B cell (primary cell): ENCODE measurements around the gene CATSPERB. TPM values are rescaled to one million over a fixed set of nuclear protein-coding genes. Genes with fewer than 3 reads are reported as not detected.

Experiments
- ATAC-seq: fragments of 200-7000 bp; cut with Tn5 transposase; one replicate; pipeline ENCODE4 v1.10.0; 2021; ENCODE audit warnings: low read depth, mild to moderate bottlenecking, moderate number of reproducible peaks, moderate library complexity
- CTCF ChIA-PET: fragments of 350-600 bp; sonication (Branson Sonifier 250); formaldehyde crosslinking; loops from one replicate; lab custom pipeline; 2021; ENCODE audit warnings: antibody characterized with exemption, inconsistent platforms; lab: Charles Lee
- POLR2A ChIA-PET: fragments of 350-600 bp; sonication (Branson Sonifier 250); formaldehyde crosslinking; loops from one replicate; lab custom pipeline; 2021; ENCODE audit warnings: antibody characterized with exemption; lab: Charles Lee
- DNase-seq: peaks from one replicate; pipeline ENCODE4 v3.0.0; 2013
- H2AFZ ChIP-seq: 2 replicates; pipeline ENCODE4 v1.6.1; 2012; ENCODE audit warnings: mild to moderate bottlenecking, low read depth, low read length; ENCODE audit not compliant: insufficient read depth, poor library complexity, severe bottlenecking
- H3K27ac ChIP-seq, 2 donors: 1 replicate in 1 of 2; 2 replicates in 1 of 2; pipeline ENCODE4 v1.5.1; 2012 to 2013; ENCODE audit warnings: low read length in 2 of 2, mild to moderate bottlenecking in 2 of 2, moderate library complexity in 1 of 2
- H3K27me3 ChIP-seq, 4 experiments: fragments of 200-600 bp in 1 of 4; sonication (generic) in 1 of 4; replicated peaks in 1 of 4; 1 replicate in 2 of 4; 2 replicates in 2 of 4; pipeline versions ENCODE4 v1.6.1 to v1.7.0; 2013 to 2016; ENCODE audit warnings: low read length in 3 of 4, mild to moderate bottlenecking in 2 of 4, mixed read lengths in 1 of 4, moderate library complexity in 1 of 4; ENCODE audit not compliant: insufficient read depth in 4 of 4, control insufficient read depth in 3 of 4; ENCODE audit errors: control extremely low read depth in 1 of 4
- H3K36me3 ChIP-seq, 2 experiments: replicated peaks in 1 of 2; 1 replicate in 1 of 2; 2 replicates in 1 of 2; pipeline versions ENCODE4 v1.6.1 to v1.7.1; 2013; ENCODE audit warnings: low read length in 1 of 2; ENCODE audit not compliant: insufficient read depth in 2 of 2, control insufficient read depth in 1 of 2; ENCODE audit errors: control extremely low read depth in 1 of 2, extremely low read depth in 1 of 2
- H3K4me1 ChIP-seq, 2 donors: fragments of 200-600 bp in 1 of 2; sonication (generic) in 1 of 2; 1 replicate in 1 of 2; 2 replicates in 1 of 2; pipeline versions ENCODE4 v1.5.1 to v1.6.1; 2013 to 2017; ENCODE audit warnings: low read length in 2 of 2; ENCODE audit not compliant: control insufficient read depth in 2 of 2, insufficient read depth in 2 of 2
- H3K4me2 ChIP-seq: replicated peaks from 2 replicates; pipeline ENCODE3; 2012; ENCODE audit warnings: mild to moderate bottlenecking, low read depth, low read length; ENCODE audit not compliant: poor library complexity, severe bottlenecking
- H3K4me3 ChIP-seq, 5 experiments: fragments of 200-600 bp in 1 of 5; sonication (generic) in 1 of 5; 1 replicate in 3 of 5; 2 replicates in 2 of 5; pipeline versions ENCODE4 v1.5.1 to v1.7.0; 2011 to 2016; ENCODE audit warnings: low read length in 4 of 5, mild to moderate bottlenecking in 4 of 5, low read depth in 2 of 5, control low read depth in 1 of 5, moderate library complexity in 1 of 5; ENCODE audit not compliant: insufficient read depth in 1 of 5; ENCODE audit errors: control extremely low read depth in 1 of 5, extremely low read depth in 1 of 5
- H3K79me2 ChIP-seq: fragments of 200-600 bp; sonication (generic); one replicate; pipeline ENCODE4 v1.6.0; 2016; ENCODE audit warnings: low read length; ENCODE audit not compliant: control insufficient read depth, insufficient read depth
- H3K9ac ChIP-seq: fragments of 200-600 bp; sonication (generic); 2 replicates; pipeline ENCODE4 v1.6.1; 2017; ENCODE audit warnings: mild to moderate bottlenecking, low read length, moderate library complexity
- H3K9me3 ChIP-seq, 3 donors: one replicate each; pipeline versions ENCODE4 v1.6.1 to v1.7.1; 2013; ENCODE audit warnings: low read length in 2 of 3; ENCODE audit not compliant: control insufficient read depth in 2 of 3, insufficient read depth in 1 of 3; ENCODE audit errors: control extremely low read depth in 1 of 3
- H4K20me1 ChIP-seq: 2 replicates; pipeline ENCODE4 v1.6.0; 2012; ENCODE audit warnings: mild to moderate bottlenecking, low read length; ENCODE audit not compliant: insufficient read depth, control insufficient read depth, poor library complexity, severe bottlenecking
- H3K27ac Mint-ChIP-seq: one replicate; pipeline ENCODE4 v1.8.0; 2021; ENCODE audit warnings: mixed read lengths
- H3K27me3 Mint-ChIP-seq: one replicate; pipeline ENCODE4 v1.8.0; 2021; ENCODE audit warnings: mixed read lengths
- H3K4me1 Mint-ChIP-seq: one replicate; pipeline ENCODE4 v1.8.0; 2021; ENCODE audit warnings: mixed read lengths
- H3K4me3 Mint-ChIP-seq: one replicate; pipeline ENCODE4 v1.8.0; 2021; ENCODE audit warnings: mixed read lengths
- H3K9me3 Mint-ChIP-seq: one replicate; pipeline ENCODE4 v1.8.0; 2022; ENCODE audit warnings: mixed read lengths; ENCODE audit not compliant: insufficient read depth
- CTCF ChIP-seq: fragments of 200-600 bp; IDR thresholded peaks from one replicate; pipeline ENCODE4 v1.8.0; 2022; ENCODE audit warnings: antibody characterized with exemption, mild to moderate bottlenecking
- EZH2 ChIP-seq: IDR thresholded peaks from 2 replicates; pipeline ENCODE4 v1.6.1; 2012; ENCODE audit warnings: borderline replicate concordance, low read depth, mild to moderate bottlenecking, moderate library complexity, low read length; ENCODE audit not compliant: insufficient read depth, poor library complexity, severe bottlenecking
- WGBS: methylation state at CpG from one replicate; pipeline ENCODE4 v1.1.5; 2013; ENCODE audit warnings: missing lambda C conversion rate; ENCODE audit not compliant: insufficient coverage; 5-methylcytosine and 5-hydroxymethylcytosine counted together
- intact Hi-C: fragments of 100-400 bp; cut with micrococcal nuclease; formaldehyde crosslinking; loops from one replicate; pipeline ENCODE4 v1.10.0; 2022
- polyA plus RNA-seq: library from polyadenylated mRNA; depleted of rRNA; stranded (reverse); fragments of >200 nt; gene quantifications from 2 replicates; pipeline ENCODE4 v1.2.3, GENCODE V29; 2012
- total RNA-seq, 2 donors: library from RNA; stranded (reverse); fragments of 120-200 nt in 1 of 2; gene quantifications; 1 replicate in 1 of 2; 2 replicates in 1 of 2; pipeline versions ENCODE4 v1.2.3 to v1.2.4, GENCODE V29; 2013 to 2022

CATSPERB gene
- total and polyA plus RNA-seq, 2 donors (not counting 1 experiment from before 2014, with no cell fraction given): 0.12 to 0.18 TPM

GRCh38 chr14:91749868-91750267, 18.0 kb upstream of the CATSPERB start:
- no peaks in the 10 kb centered on the region for H3K9me3 Mint-ChIP-seq
- TF ChIP-seq CTCF (no peak), EZH2 (no peak)
- intact Hi-C loops: no loop called here
- Histone ChIP-seq H3K79me2 (no peaks in the 10 kb centered on the region), H3K27ac (no peak overlapping the region), H4K20me1 (no peaks in the 10 kb centered on the region), H3K9me3 (peaks cover 0 to 1% (median 0%) of the 10 kb centered on the region in 3 donors), H3K4me1 (no peaks in the 10 kb centered on the region), H3K27me3 (peaks cover 0 to 19% (median 9%) of the 10 kb centered on the region in 4 experiments), H3K36me3 (no peaks in the 10 kb centered on the region), H3K4me2 (no peak overlapping the region), H2AFZ (no peak overlapping the region), H3K4me3 (no peak overlapping the region), H3K9ac (no peak overlapping the region)
- H3K4me1 Mint-ChIP-seq: no peaks in the 10 kb centered on the region
- H3K4me3 Mint-ChIP-seq: no peak overlapping the region
- H3K27ac Mint-ChIP-seq: no peak overlapping the region
- WGBS: no CpG with 5 or more reads among the region's 2 CpGs
- ATAC-seq (no peak), DNase-seq (no peak)
- peaks cover 48% of the 10 kb centered on the region for H3K27me3 Mint-ChIP-seq
- ChIA-PET CTCF (no interaction called here), POLR2A (no interaction called here)

DNA sequence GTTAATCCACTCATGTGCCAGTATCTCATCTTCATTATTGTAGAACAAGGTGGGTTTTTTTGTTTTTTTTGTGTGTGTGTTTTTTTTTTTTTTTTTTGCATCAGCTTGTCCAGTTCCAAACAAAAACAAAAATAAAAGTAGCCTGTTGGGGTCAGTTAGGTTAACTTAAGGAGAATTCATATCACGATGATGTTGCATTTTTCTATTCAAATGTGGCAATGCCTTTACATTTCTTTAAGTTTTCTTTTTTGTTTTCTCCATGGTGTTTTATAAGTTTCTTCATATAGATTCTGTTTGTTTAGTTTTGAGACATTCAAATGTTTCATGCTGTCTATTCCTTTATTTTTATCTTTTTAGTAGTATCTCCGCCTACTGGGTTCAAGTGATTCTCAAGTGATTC, 16.2 kb upstream of the CATSPERB start:
- peaks cover 0 to 11% (median 4%) of the 10 kb centered on the region in 4 experiments for H3K27me3 ChIP-seq
- peaks cover 40% of the 10 kb centered on the region for H3K27me3 Mint-ChIP-seq
- no peaks in the 10 kb centered on the region for H3K36me3 ChIP-seq
- no peak overlapping the region for H2AFZ ChIP-seq
- no peak overlapping the region for H3K27ac ChIP-seq
- H3K4me2 ChIP-seq: no peak overlapping the region
- H3K9ac ChIP-seq: no peak overlapping the region
- H3K4me3 Mint-ChIP-seq: no peak overlapping the region
- H3K9me3 ChIP-seq: peaks cover 0 to 1% (median 0%) of the 10 kb centered on the region in 3 donors
- DNase-seq: no peak
- ChIA-PET CTCF (interaction anchor here (0.6 kb wide), 1 partner anchor 58 kb away, joined by 3 read pairs; no protein-coding TSS in a partner anchor), POLR2A (no interaction called here)
- TF ChIP-seq CTCF (no peak), EZH2 (no peak)
- no peaks in the 10 kb centered on the region for H3K4me1 ChIP-seq
- H3K9me3 Mint-ChIP-seq: no peaks in the 10 kb centered on the region
- no peaks in the 10 kb centered on the region for H3K4me1 Mint-ChIP-seq
- H3K4me3 ChIP-seq: no peak overlapping the region
- intact Hi-C loops: no loop called here
- no peaks in the 10 kb centered on the region for H3K79me2 ChIP-seq
- H4K20me1 ChIP-seq: no peaks in the 10 kb centered on the region
- WGBS: no CpG with 5 or more reads among the region's 2 CpGs
- no peak for ATAC-seq
- no peak overlapping the region for H3K27ac Mint-ChIP-seq
